ENCODE measurements around the gene ADAMTSL1. TPM values are rescaled to one million over a fixed set of nuclear protein-coding genes. Genes with fewer than 3 reads are reported as not detected.

ADAMTSL1 gene
- total RNA-seq, 1 experiment from 2014 or later = 1.2 TPM

GRCh38 chr9:18746631-18747030 is 272.7 kb downstream of the ADAMTSL1 start:
- Histone ChIP-seq H3K23ac (ENCODE audit: insufficient read length, low read depth, low read length) (no peak overlapping the region), H3K9ac (ENCODE audit: extremely low read depth, insufficient read length, low read length) (no peak overlapping the region), H4K8ac (replicated peaks; ENCODE audit: insufficient read length, low read depth, low read length) (no peak overlapping the region), H2AK5ac (ENCODE audit: insufficient read length, low read length) (no peak overlapping the region), H3K4me2 (ENCODE audit: insufficient read depth, insufficient read length, low read length) (no peak overlapping the region), H3K18ac (ENCODE audit: insufficient read length, low read depth, low read length) (no peak overlapping the region), H2BK12ac (ENCODE audit: insufficient read length, low read depth, low read length) (no peak overlapping the region), H3K27me3 (ENCODE audit: insufficient read depth, low read length) (no peaks in the 10 kb centered on the region), H3K14ac (ENCODE audit: insufficient read depth, low read length) (no peak overlapping the region), H4K5ac (ENCODE audit: insufficient read length, low read depth, low read length) (no peak overlapping the region), H2BK120ac (ENCODE audit: low read depth, low read length, poor library complexity, severe bottlenecking) (no peak overlapping the region), H4K91ac (ENCODE audit: insufficient read length, low read depth, low read length) (no peak overlapping the region), H2BK15ac (ENCODE audit: low read depth, low read length) (no peak overlapping the region), H4K20me1 (ENCODE audit: control insufficient read depth, insufficient read depth, insufficient read length) (no peaks in the 10 kb centered on the region), H2AFZ (ENCODE audit: low read length) (no peak overlapping the region), H3K4me1 (ENCODE audit: insufficient read depth, low read length) (no peaks in the 10 kb centered on the region), H3T11ph (ENCODE audit: low read length) (no peak overlapping the region), H3K27ac (ENCODE audit: insufficient read length, low read depth, low read length) (no peak overlapping the region), H3K23me2 (ENCODE audit: insufficient read length, low read depth, low read length, poor library complexity, severe bottlenecking) (no peaks in the 10 kb centered on the region), H3K79me2 (ENCODE audit: insufficient read depth, low read length) (no peaks in the 10 kb centered on the region), H3K56ac (ENCODE audit: insufficient read length, low read depth, low read length) (no peak overlapping the region), H3K4ac (ENCODE audit: low read depth, low read length) (no peak overlapping the region), H3K79me1 (ENCODE audit: insufficient read depth, low read depth, low read length, poor library complexity, severe bottlenecking) (no peaks in the 10 kb centered on the region), H2BK5ac (ENCODE audit: insufficient read length, low read length) (no peak overlapping the region), H2BK20ac (ENCODE audit: low read depth, low read length, poor library complexity, severe bottlenecking) (no peak overlapping the region), H3K9me3 (ENCODE audit: control insufficient read depth, low read depth, low read length) (no peaks in the 10 kb centered on the region)
- no peak overlapping the region for H3K27ac Mint-ChIP-seq
- TF ChIP-seq, protein P1, sequence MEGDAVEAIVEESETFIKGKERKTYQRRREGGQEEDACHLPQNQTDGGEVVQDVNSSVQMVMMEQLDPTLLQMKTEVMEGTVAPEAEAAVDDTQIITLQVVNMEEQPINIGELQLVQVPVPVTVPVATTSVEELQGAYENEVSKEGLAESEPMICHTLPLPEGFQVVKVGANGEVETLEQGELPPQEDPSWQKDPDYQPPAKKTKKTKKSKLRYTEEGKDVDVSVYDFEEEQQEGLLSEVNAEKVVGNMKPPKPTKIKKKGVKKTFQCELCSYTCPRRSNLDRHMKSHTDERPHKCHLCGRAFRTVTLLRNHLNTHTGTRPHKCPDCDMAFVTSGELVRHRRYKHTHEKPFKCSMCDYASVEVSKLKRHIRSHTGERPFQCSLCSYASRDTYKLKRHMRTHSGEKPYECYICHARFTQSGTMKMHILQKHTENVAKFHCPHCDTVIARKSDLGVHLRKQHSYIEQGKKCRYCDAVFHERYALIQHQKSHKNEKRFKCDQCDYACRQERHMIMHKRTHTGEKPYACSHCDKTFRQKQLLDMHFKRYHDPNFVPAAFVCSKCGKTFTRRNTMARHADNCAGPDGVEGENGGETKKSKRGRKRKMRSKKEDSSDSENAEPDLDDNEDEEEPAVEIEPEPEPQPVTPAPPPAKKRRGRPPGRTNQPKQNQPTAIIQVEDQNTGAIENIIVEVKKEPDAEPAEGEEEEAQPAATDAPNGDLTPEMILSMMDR (conservative IDR thresholded peaks at IDR 0.05) = no peak
- H3K9me3 Mint-ChIP-seq = no peaks in the 10 kb centered on the region
- H3K36me3 Mint-ChIP-seq (ENCODE audit: insufficient read depth in 1 of 3, low read depth in 3 of 3) = no peaks in the 10 kb centered on the region
- no peak for DNase-seq
- H3K27me3 Mint-ChIP-seq (ENCODE audit: low read depth) = no peaks in the 10 kb centered on the region
- peaks cover 3 to 4% of the 10 kb centered on the region in 2 experiments for H3K4me1 Mint-ChIP-seq
- H3K4me3 Mint-ChIP-seq = no peak overlapping the region
- no CpG with 5 or more reads among the region's 1 CpG for WGBS (ENCODE audit: extremely low coverage, insufficient read length, low lambda C conversion rate)

Measured in H9 (cell line).